Thyroid gland (tissue), 4 donors: ENCODE data around the gene DDX50.

ENCODE experiments used
- POLR2A ChIP-seq, 2 donors: fragments of 450-650 bp; IDR thresholded peaks; one replicate each; pipeline ENCODE4 v1.6.1; 2017; ENCODE audit warnings: antibody characterized with exemption in 2 of 2, mild to moderate bottlenecking in 2 of 2, moderate library complexity in 1 of 2
- TF ChIP-seq, protein P1 (sequence below), 6 experiments: fragments of 200-600 bp in 3 of 6; fragments of 450-650 bp in 3 of 6; sonication (generic) in 3 of 6; IDR thresholded peaks; one replicate each; pipeline ENCODE4 v1.5.1; 2016 to 2019; ENCODE audit warnings: antibody characterized with exemption in 6 of 6, mild to moderate bottlenecking in 2 of 6, inconsistent platforms in 1 of 6, moderate library complexity in 1 of 6

DNA sequence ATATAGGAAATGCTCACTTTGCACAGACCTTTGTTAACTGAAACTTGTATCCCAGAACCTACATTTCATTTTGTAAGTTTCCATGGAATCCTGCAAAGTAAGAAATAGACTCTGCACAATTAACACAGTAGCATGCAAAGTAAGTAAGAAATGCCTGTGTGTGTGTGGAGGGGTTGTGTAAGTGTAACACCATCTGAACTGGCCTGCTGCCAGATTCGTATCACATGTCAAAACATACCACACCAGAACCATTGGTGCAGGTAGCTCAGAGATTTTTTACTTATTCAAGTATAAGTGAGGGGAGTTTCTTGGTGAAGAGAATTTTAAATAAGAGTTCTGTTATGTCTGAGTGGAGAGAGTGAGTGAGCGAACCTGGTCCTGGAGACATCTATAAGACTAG lies 37.0 kb downstream of the DDX50 start:
- no peak for TF ChIP-seq POLR2A (IDR thresholded peaks at IDR 0.05)
- TF ChIP-seq, protein P1, sequence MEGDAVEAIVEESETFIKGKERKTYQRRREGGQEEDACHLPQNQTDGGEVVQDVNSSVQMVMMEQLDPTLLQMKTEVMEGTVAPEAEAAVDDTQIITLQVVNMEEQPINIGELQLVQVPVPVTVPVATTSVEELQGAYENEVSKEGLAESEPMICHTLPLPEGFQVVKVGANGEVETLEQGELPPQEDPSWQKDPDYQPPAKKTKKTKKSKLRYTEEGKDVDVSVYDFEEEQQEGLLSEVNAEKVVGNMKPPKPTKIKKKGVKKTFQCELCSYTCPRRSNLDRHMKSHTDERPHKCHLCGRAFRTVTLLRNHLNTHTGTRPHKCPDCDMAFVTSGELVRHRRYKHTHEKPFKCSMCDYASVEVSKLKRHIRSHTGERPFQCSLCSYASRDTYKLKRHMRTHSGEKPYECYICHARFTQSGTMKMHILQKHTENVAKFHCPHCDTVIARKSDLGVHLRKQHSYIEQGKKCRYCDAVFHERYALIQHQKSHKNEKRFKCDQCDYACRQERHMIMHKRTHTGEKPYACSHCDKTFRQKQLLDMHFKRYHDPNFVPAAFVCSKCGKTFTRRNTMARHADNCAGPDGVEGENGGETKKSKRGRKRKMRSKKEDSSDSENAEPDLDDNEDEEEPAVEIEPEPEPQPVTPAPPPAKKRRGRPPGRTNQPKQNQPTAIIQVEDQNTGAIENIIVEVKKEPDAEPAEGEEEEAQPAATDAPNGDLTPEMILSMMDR (IDR thresholded peaks at IDR 0.05): no peak
